ENCODE results near the gene AFF3. TPM values are rescaled to one million over a fixed set of nuclear protein-coding genes. Genes with fewer than 3 reads are reported as not detected.

Gene AFF3
- total and polyA plus RNA-seq, 2 donors (not counting 3 experiments of a cell fraction or from before 2014, with no cell fraction given), result 0.06 to 0.07 TPM

DNA sequence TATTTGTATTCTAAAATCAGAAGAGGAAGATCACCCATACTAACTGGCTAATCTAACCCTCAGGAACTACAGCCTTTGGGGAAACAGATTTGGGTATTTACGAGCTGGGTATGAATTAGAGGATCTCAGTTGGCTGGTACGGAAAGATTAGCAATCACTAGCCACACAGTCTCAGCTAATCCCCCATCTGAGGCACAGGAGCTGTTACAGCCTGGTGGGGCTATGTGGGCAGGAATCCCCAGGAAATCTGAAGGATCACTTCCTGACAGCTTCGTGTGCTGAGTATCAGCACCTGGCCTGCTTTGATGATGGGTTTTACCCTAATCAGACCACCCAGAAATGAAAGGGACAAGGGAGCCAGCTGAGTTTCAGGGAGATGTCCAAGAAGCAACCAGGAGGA is 206.3 kb downstream of the AFF3 start:
- no peak for DNase-seq (ENCODE audit: low read depth, low spot score)
- dilution Hi-C loops (cut with MboI; ENCODE audit: extremely low pct_ligation_motif_present, low sequenced_read_pairs), result no loop called here
- CTCF ChIA-PET, result no interaction called here
- no peaks in the 10 kb centered on the region for H4K20me1 ChIP-seq (replicated peaks; ENCODE audit: control insufficient read depth, extremely low read depth, insufficient read depth, low read length)
- no TSS peak for BruUV-seq (replicated peaks)
- H3K4me1 ChIP-seq (ENCODE audit: control insufficient read depth, extremely low read depth, insufficient read depth, low read length), result no peaks in the 10 kb centered on the region
- TF ChIP-seq JUN (IDR thresholded peaks at IDR 0.05; ENCODE audit: borderline replicate concordance, insufficient read depth, insufficient read length, low read depth), result no peak
- no peak for TF ChIP-seq POLR2AphosphoS5 (IDR thresholded peaks at IDR 0.05; ENCODE audit: insufficient read depth, low read depth, low read length)
- TF ChIP-seq, protein P1, sequence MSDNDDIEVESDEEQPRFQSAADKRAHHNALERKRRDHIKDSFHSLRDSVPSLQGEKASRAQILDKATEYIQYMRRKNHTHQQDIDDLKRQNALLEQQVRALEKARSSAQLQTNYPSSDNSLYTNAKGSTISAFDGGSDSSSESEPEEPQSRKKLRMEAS (IDR thresholded peaks at IDR 0.05; ENCODE audit: insufficient read depth, insufficient read length), result no peak
- no peak for TF ChIP-seq FOS (IDR thresholded peaks at IDR 0.05; ENCODE audit: borderline replicate concordance, insufficient read depth, low read length)
- TF ChIP-seq, protein P2, sequence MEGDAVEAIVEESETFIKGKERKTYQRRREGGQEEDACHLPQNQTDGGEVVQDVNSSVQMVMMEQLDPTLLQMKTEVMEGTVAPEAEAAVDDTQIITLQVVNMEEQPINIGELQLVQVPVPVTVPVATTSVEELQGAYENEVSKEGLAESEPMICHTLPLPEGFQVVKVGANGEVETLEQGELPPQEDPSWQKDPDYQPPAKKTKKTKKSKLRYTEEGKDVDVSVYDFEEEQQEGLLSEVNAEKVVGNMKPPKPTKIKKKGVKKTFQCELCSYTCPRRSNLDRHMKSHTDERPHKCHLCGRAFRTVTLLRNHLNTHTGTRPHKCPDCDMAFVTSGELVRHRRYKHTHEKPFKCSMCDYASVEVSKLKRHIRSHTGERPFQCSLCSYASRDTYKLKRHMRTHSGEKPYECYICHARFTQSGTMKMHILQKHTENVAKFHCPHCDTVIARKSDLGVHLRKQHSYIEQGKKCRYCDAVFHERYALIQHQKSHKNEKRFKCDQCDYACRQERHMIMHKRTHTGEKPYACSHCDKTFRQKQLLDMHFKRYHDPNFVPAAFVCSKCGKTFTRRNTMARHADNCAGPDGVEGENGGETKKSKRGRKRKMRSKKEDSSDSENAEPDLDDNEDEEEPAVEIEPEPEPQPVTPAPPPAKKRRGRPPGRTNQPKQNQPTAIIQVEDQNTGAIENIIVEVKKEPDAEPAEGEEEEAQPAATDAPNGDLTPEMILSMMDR (IDR thresholded peaks at IDR 0.05; ENCODE audit: extremely low read depth in 1 of 2, insufficient read depth in 1 of 2, low read depth in 1 of 2, low read length in 2 of 2), result no peak
- no peak for TF ChIP-seq MYC (IDR thresholded peaks at IDR 0.05; ENCODE audit: low read depth, low read length)
- no peak for TF ChIP-seq POLR2A (IDR thresholded peaks at IDR 0.05; ENCODE audit: low read depth, low read length)
- H3K27me3 ChIP-seq (ENCODE audit: control insufficient read depth in 2 of 2, insufficient read depth in 2 of 2, low read length in 2 of 2), result peaks cover 9% of the 10 kb centered on the region in 2 experiments
- POLR2A ChIA-PET, result no interaction called here
- H3K9me3 ChIP-seq (replicated peaks; ENCODE audit: control insufficient read depth, insufficient read depth, low read length), result no peaks in the 10 kb centered on the region
- no peak overlapping the region for H3K4me3 ChIP-seq (replicated peaks in 1 of 3; ENCODE audit: insufficient read depth in 1 of 3, low read depth in 1 of 3, low read length in 3 of 3)
- H2AFZ ChIP-seq (ENCODE audit: low read depth, low read length), result peak overlapping the region; percentile 35
- H3K36me3 ChIP-seq (ENCODE audit: control insufficient read depth in 2 of 2, extremely low read depth in 1 of 2, insufficient read depth in 2 of 2, low read length in 2 of 2), result no peaks in the 10 kb centered on the region
- no peak overlapping the region for H3K27ac ChIP-seq (ENCODE audit: insufficient read depth, low read depth, low read length)
- intact Hi-C loops (cut with micrococcal nuclease), result no loop called here
- no peak for FAIRE-seq
- H3K4me2 ChIP-seq (ENCODE audit: insufficient read depth, low read length), result no peak overlapping the region
- H3K9me1 ChIP-seq (replicated peaks; ENCODE audit: control insufficient read depth, extremely low read depth, insufficient read depth, low read length), result no peaks in the 10 kb centered on the region
- H3K9ac ChIP-seq (replicated peaks; ENCODE audit: extremely low read depth, insufficient read depth, low read length), result no peak overlapping the region
- H3K79me2 ChIP-seq (ENCODE audit: control insufficient read depth, insufficient read depth, low read length), result no peaks in the 10 kb centered on the region
